GM20000 (cell line): Measurements from ENCODE around the gene IL9R.
"Not testable (repeated sequence)": the region's sequence is repeated elsewhere in the genome, so short reads cannot be mapped to it uniquely, and the experiment has no call there.

Experiments
- DNase-seq: peaks from one replicate; pipeline ENCODE4 v3.0.0; 2012; ENCODE audit warnings: low spot score
- TF ChIP-seq, protein P1 (sequence below): IDR thresholded peaks from 2 replicates; pipeline ENCODE4 v1.5.1; 2012; ENCODE audit warnings: mild to moderate bottlenecking, control low read depth; ENCODE audit errors: extremely low read depth, missing control alignments

The IL9R gene

DNA sequence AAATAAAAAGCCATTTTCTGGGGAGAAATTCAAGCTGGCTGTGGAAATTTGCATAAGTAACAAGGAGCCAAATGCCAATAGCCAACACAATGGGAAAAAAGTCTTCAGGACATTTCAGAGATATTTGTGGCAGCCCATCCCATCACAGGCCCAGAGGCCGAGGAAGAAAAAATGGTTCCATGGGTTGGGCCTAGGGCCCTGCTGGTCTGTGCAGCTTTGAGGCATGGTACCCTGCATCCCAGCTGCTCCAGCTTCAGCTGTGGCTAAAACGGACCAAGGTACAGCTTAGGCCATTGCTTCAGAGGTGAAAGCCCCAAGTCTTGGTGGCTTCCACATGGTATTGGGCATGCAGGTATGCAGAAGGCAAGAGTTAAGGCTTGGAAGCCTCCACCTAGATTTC is 14.2 kb upstream of the IL9R start:
- no peak for DNase-seq
- TF ChIP-seq, protein P1, sequence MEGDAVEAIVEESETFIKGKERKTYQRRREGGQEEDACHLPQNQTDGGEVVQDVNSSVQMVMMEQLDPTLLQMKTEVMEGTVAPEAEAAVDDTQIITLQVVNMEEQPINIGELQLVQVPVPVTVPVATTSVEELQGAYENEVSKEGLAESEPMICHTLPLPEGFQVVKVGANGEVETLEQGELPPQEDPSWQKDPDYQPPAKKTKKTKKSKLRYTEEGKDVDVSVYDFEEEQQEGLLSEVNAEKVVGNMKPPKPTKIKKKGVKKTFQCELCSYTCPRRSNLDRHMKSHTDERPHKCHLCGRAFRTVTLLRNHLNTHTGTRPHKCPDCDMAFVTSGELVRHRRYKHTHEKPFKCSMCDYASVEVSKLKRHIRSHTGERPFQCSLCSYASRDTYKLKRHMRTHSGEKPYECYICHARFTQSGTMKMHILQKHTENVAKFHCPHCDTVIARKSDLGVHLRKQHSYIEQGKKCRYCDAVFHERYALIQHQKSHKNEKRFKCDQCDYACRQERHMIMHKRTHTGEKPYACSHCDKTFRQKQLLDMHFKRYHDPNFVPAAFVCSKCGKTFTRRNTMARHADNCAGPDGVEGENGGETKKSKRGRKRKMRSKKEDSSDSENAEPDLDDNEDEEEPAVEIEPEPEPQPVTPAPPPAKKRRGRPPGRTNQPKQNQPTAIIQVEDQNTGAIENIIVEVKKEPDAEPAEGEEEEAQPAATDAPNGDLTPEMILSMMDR, result no peak

GRCh38 chrX:155985208-155985607 is 12.3 kb upstream of the IL9R start:
- TF ChIP-seq, protein P1, result no peak
- no peak for DNase-seq

GRCh38 chrX:155986995-155987394 is 10.5 kb upstream of the IL9R start:
- DNase-seq, result not testable (repeated sequence)

DNA sequence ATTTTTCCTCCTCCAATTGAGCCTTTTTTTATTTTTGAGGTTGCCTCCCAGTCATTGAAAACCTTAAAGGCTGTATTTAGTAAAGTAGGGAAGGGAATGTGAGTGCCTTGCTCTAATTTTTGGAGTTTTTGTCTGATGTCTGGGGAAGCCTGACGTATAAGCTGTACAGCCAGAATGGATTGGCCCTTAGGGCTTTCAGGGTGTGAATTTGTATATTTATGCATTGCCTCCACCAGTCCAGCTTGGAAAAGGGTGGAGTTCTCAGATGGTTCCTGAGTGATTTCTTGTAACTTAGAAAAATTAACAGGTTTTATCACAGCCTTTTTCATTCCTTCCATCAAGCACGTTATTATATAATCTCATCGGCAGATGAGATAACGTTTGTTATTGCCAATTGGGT is 8.6 kb upstream of the IL9R start:
- TF ChIP-seq, protein P1, result no peak
- no peak for DNase-seq

DNA sequence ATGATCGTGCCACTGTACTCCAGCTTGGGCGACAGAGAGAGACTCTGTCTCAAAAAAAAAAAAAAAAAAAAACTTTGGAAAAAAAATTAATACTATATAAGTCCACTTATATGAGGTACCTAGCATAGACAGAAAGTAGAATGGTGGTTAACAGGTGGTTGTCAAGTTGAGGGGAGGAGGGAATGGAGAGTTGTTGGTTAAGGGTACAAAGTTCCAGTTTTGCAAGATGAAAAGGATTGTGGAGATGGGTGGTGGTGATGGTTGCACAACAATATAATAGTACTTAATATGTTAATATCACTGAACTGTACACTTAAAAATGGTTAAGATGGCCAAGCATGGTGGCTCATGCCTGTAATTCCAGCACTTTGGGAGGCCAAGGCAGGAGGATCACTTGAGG is 4.1 kb upstream of the IL9R start:
- DNase-seq, result no peak
- TF ChIP-seq, protein P1, result no peak

DNA sequence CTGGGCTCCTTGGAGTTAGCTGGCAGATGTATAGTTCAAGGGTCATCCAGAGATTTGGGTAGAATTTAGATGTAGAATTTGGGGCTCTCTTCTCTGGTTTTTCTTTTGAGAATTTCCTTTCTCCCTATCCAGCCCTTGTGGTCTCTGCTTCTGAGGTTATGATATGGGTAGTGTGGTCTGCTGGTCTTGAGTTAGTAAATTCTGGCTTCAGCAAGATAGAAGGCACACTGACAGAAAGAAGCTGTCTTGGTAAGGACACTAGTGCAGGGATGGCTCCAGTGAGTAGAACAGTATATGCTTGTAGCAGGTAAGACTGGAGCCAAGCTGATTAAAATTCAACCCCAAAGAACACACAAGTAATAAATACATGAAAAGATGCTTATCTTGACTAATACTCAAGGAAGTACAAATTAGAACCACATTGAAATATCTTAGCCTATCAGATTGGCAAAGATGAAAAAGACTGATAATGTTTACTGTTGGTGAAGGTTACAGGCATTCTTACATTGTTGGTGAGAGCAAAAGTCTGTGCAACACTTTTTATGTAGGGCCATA is 2.1 kb upstream of the IL9R start:
- TF ChIP-seq, protein P1, result no peak
- DNase-seq, result no peak

GRCh38 chrX:155998116-155998515 is 620 bp downstream of the IL9R start:
- TF ChIP-seq, protein P1, result no peak
- DNase-seq, result no peak

DNA sequence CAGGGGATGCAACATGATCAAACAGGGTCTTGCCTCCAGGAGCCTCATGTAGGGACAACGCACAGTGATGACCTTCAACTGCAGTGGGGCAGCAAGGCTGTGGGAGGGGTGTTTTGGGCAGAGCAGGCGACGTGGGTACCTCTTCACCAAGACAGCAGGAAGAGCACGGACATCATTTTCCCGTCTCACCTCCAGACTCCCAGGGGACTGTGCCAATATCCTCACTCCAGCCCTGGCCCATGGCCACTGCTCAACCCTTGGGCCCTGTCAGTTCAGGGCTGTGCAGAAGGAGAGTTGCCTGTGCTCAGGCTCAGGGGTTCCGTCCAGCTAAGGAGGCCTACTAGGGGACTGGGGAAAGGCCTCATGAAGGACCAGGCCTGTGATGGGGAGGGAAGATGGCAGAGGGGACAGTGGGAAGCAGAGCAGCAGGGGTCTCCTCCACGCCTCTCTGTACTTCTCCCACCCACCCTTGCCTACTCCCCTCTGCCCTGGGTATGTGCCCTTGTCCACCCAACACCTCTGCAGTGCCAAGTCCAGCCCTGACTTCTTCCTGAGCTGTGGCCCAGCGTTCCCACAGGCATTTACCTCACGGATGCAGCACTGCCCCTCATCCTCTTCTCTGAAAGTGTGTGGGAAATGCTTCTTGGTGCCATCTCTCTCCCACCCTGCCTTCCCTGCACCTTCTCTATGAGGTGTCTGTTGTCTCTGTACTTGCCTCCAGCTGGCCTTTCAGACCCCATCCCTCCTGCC is 1.4 kb downstream of the IL9R start:
- no peak for DNase-seq
- TF ChIP-seq, protein P1, result no peak

DNA sequence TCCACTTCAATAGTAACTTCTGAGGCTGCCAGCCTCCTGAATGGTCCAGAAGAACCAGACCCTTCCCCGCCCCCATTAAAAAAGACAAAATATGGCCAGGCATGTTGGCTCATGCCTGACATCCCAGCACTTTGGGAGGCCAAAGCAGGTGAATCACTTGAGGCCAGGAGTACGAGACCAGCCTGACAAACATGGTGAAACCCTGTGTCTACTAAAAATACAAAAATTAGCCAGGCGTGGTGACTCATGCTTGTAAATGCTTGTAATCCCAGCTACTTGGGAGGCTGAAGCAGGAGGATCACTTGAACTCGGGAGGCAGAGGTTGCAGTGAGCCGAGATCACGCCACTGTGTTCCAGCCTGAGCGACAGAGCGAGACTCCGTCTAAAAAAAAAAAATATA is 2.3 kb downstream of the IL9R start:
- DNase-seq, result not testable (repeated sequence)
